Measurements from ENCODE around the gene VPS37C. TPM values are rescaled to one million over a fixed set of nuclear protein-coding genes. Genes with fewer than 3 reads are reported as not detected.

Gene VPS37C
- total RNA-seq, 1 experiment from 2014 or later: 19.0 TPM

DNA sequence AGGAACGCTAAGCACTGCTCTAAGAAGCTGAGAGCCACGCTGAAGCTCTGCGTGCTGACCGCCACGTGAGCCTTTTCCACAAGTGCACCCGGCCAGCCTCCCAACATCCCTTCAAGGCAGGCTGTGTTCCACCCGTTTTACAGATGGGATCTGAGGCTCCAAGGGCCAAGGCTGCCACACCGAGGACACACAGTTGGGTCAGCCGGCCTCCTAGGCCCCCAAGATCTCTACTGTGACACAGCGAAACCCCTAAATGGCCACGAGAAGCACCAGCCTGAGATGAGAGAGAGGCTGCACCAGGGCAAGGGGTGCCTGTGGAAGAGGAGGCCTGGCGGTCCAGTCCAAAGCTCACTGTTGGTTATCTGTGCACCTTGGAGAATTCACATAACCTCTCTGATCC is 70.7 kb downstream of the VPS37C start:
- no CpG with 5 or more reads among the region's 12 CpGs for WGBS (ENCODE audit: extremely low coverage, insufficient read length, low lambda C conversion rate)
- Histone ChIP-seq H3K27ac (ENCODE audit: insufficient read length, low read depth, low read length) (no peak overlapping the region), H3K4me1 (ENCODE audit: insufficient read depth, low read length) (no peaks in the 10 kb centered on the region), H4K5ac (ENCODE audit: insufficient read length, low read depth, low read length) (no peak overlapping the region), H3K27me3 (ENCODE audit: insufficient read depth, low read length) (no peaks in the 10 kb centered on the region), H2AFZ (ENCODE audit: low read length) (no peak overlapping the region), H3K4me2 (ENCODE audit: insufficient read depth, insufficient read length, low read length) (no peak overlapping the region), H2BK12ac (ENCODE audit: insufficient read length, low read depth, low read length) (no peak overlapping the region), H3K4ac (ENCODE audit: low read depth, low read length) (no peak overlapping the region), H4K91ac (ENCODE audit: insufficient read length, low read depth, low read length) (no peak overlapping the region), H3K9me3 (ENCODE audit: control insufficient read depth, low read depth, low read length) (no peaks in the 10 kb centered on the region), H2BK5ac (ENCODE audit: insufficient read length, low read length) (no peak overlapping the region), H3K79me2 (ENCODE audit: insufficient read depth, low read length) (no peaks in the 10 kb centered on the region), H2AK5ac (ENCODE audit: insufficient read length, low read length) (no peak overlapping the region), H4K8ac (replicated peaks; ENCODE audit: insufficient read length, low read depth, low read length) (no peak overlapping the region), H3K18ac (ENCODE audit: insufficient read length, low read depth, low read length) (no peak overlapping the region), H3K14ac (ENCODE audit: insufficient read depth, low read length) (no peak overlapping the region; the same call in 1 of the 2 replicates), H2BK120ac (ENCODE audit: low read depth, low read length, poor library complexity, severe bottlenecking) (no peak overlapping the region), H4K20me1 (ENCODE audit: control insufficient read depth, insufficient read depth, insufficient read length) (no peaks in the 10 kb centered on the region), H3K23ac (ENCODE audit: insufficient read length, low read depth, low read length) (no peak overlapping the region), H3T11ph (ENCODE audit: low read length) (no peak overlapping the region), H3K56ac (ENCODE audit: insufficient read length, low read depth, low read length) (no peak overlapping the region), H3K79me1 (ENCODE audit: insufficient read depth, low read depth, low read length, poor library complexity, severe bottlenecking) (no peaks in the 10 kb centered on the region), H2BK15ac (ENCODE audit: low read depth, low read length) (no peak overlapping the region), H3K9ac (ENCODE audit: extremely low read depth, insufficient read length, low read length) (no peak overlapping the region), H2BK20ac (ENCODE audit: low read depth, low read length, poor library complexity, severe bottlenecking) (no peak overlapping the region), H3K23me2 (ENCODE audit: insufficient read length, low read depth, low read length, poor library complexity, severe bottlenecking) (no peaks in the 10 kb centered on the region)
- Mint-ChIP-seq H3K4me3 (no peak overlapping the region), H3K27me3 (ENCODE audit: low read depth) (peaks cover 16% of the 10 kb centered on the region), H3K27ac (peak overlapping the region in 1 of 3 experiments; percentile 72; a peak in 1 of 7 replicates), H3K9me3 (peaks cover 11 to 17% of the 10 kb centered on the region in 2 experiments), H3K36me3 (ENCODE audit: insufficient read depth in 1 of 3, low read depth in 3 of 3) (peaks cover 0 to 8% (median 0%) of the 10 kb centered on the region in 3 experiments; a peak in 1 of 7 replicates), H3K4me1 (peaks cover 7 to 13% of the 10 kb centered on the region in 2 experiments)
- TF ChIP-seq, protein P1, sequence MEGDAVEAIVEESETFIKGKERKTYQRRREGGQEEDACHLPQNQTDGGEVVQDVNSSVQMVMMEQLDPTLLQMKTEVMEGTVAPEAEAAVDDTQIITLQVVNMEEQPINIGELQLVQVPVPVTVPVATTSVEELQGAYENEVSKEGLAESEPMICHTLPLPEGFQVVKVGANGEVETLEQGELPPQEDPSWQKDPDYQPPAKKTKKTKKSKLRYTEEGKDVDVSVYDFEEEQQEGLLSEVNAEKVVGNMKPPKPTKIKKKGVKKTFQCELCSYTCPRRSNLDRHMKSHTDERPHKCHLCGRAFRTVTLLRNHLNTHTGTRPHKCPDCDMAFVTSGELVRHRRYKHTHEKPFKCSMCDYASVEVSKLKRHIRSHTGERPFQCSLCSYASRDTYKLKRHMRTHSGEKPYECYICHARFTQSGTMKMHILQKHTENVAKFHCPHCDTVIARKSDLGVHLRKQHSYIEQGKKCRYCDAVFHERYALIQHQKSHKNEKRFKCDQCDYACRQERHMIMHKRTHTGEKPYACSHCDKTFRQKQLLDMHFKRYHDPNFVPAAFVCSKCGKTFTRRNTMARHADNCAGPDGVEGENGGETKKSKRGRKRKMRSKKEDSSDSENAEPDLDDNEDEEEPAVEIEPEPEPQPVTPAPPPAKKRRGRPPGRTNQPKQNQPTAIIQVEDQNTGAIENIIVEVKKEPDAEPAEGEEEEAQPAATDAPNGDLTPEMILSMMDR (conservative IDR thresholded peaks at IDR 0.05): no peak
- no peak for DNase-seq
